GM12875 (cell line): ENCODE measurements around the gene ODAM.
"Not testable (repeated sequence)": the region's sequence is repeated elsewhere in the genome, so short reads cannot be mapped to it uniquely, and the experiment has no call there.

ENCODE experiments used
- H3K4me3 ChIP-seq: one replicate; pipeline ENCODE4 v1.5.1; 2011; ENCODE audit warnings: low read depth, low read length, control low read depth
- TF ChIP-seq, protein P1 (sequence below): IDR thresholded peaks from 2 replicates; pipeline ENCODE4 v1.5.1; 2011; ENCODE audit warnings: low read depth, mild to moderate bottlenecking, control low read depth, inconsistent platforms, low read length, moderate library complexity, borderline replicate concordance; ENCODE audit not compliant: insufficient read depth

ODAM gene

DNA sequence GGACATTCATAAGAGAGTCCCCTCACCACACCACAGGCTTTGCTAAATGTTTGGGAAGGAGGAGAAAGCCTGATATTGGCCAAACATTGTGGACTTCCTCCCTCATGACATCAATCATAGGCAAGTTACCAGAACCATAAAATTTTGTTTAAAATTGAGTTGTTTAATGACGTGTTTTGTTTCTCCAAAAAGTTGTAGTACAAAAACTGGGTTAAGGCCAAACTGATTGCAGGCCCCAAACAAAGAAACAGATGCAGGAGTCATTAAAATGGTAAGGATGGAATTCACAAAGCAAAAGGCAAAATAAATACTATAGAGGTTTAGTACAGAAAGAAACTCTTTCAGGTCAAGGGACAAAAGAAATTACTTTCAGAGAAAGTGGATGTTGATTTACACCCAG is 3.9 kb upstream of the ODAM start:
- TF ChIP-seq, protein P1, sequence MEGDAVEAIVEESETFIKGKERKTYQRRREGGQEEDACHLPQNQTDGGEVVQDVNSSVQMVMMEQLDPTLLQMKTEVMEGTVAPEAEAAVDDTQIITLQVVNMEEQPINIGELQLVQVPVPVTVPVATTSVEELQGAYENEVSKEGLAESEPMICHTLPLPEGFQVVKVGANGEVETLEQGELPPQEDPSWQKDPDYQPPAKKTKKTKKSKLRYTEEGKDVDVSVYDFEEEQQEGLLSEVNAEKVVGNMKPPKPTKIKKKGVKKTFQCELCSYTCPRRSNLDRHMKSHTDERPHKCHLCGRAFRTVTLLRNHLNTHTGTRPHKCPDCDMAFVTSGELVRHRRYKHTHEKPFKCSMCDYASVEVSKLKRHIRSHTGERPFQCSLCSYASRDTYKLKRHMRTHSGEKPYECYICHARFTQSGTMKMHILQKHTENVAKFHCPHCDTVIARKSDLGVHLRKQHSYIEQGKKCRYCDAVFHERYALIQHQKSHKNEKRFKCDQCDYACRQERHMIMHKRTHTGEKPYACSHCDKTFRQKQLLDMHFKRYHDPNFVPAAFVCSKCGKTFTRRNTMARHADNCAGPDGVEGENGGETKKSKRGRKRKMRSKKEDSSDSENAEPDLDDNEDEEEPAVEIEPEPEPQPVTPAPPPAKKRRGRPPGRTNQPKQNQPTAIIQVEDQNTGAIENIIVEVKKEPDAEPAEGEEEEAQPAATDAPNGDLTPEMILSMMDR, result no peak
- no peak overlapping the region for H3K4me3 ChIP-seq

DNA sequence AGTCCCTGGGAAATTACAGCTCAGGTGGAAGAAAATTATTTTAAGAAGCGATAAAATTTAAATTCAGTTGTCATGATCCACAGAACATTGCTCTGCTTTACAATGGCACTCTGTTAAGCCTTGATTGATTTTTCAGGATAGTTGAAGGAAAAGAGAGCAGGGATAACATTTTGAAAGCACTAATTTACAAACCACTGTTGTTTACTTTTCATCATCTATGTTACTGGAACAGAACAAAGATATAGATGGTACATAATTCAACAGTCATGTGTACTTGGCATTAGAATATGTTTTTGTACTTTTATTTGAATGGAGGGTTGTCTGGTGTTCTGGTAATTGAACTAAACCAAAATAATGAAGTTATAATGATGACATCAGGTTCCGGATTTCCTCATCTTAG is 2.6 kb upstream of the ODAM start:
- TF ChIP-seq, protein P1, result no peak

DNA sequence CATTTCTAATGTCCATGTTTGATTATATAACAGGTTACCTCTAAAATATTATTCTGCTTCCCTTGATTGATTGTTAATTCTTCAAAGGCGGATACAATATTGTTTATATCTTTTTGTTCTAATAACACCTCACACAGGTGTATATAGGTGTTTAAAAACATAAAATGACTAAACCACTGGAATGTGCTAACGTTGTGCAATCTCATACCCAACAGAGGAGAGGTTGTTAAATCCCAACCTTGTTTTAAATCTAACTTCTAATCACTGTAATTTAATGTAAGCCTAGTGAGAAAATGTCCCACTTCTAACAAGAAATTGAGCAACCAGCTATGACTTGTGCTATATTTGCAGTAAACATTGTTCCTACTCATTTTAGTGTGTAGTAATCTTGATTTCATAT is 1.3 kb downstream of the ODAM start:
- no peak overlapping the region for H3K4me3 ChIP-seq
- TF ChIP-seq, protein P1, result no peak

More for the DNA sequence above, 2.6 kb upstream of the ODAM start:
- H3K4me3 ChIP-seq, result no peak overlapping the region

DNA sequence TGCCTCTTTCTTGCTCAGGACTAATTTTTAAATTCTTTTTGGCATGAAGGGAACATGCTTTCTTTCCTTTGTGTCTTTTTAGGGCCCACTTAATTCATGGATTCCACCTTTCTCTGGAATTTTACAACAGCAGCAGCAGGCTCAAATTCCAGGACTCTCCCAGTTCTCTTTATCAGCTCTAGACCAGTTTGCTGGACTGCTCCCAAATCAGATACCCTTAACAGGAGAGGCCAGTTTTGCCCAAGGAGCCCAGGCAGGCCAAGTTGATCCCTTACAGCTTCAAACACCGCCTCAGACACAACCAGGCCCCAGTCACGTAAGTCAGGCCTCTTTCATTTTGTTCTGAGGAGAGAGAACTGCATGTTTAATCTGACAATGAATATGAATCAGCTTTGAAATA is 2.3 kb downstream of the ODAM start:
- TF ChIP-seq, protein P1, result no peak
- no peak overlapping the region for H3K4me3 ChIP-seq

DNA sequence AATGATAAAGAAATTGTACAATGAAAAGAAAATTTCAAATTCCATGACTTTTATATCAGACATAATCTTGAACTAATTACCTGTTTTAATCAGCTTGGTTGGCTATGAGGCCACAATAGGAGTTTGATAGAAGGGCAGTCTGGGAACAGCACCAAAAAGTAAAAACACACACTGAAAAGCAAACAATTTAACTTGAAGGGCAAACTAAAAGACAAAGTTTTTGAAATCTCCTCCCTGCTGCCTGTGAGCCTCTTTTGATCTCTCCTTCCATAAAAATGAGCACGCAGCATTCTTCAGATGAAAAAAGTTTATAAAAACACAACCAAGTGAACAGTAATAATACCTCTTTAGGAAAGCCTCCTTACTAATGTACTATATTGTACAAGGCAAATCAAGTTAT is 8.1 kb downstream of the ODAM start:
- no peak overlapping the region for H3K4me3 ChIP-seq
- TF ChIP-seq, protein P1, result no peak

DNA sequence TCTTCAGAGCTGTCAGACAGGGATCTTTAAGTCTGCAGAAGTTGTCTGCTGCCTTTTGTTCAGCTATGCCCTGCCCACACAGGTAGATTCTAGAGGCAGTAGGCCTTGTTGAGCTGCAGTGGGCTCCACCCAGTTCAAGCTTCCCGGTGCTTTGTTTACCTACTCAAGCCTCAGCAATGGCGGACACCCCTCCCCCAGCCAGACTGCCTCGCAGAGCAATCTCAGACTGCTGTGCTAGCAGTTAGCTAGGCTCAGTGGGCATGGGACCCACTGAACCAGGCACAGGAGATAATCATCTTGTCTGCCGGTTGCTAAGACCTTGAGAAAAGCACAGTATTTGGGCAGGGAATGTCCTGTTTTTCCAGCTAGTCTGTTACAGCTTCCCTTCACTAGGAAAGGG is 17.2 kb downstream of the ODAM start:
- H3K4me3 ChIP-seq, result not testable (repeated sequence)

DNA sequence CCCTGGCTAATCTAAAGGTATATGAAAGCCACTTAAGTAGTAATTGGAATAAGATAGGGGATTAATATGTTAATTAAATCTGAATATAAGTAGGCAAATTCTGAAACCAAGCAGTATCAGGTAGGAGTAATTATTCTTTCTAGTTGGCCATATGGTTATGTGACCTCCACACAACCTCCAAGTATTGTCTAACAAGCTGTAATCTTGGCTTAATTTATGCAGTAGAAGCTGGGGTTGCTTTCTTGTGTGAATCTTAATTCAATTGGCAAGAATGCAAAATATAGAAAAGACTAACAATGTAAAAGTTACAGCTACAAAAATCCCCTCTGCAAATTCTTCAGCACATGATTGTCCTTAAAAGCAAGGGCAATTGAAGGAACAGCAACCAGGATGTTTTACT is 20.6 kb downstream of the ODAM start:
- not testable (repeated sequence) for H3K4me3 ChIP-seq

DNA sequence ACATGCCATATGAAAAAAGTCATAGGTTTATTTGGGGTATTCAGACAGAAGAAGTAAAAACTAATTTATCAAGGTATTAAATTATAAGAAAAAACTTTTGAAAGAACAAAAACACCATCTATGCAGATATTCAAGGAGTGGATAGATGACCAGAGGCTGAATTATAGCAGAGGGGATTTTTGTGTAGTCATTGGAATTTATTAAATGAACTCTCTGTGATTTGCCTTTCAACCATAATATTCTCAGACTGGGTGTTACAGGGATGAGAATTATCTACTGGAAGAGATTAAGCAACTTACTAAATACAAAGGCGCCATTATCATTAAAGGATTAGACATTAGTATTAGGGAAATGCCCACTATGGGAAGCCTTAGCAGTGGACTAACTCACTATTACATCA is 21.0 kb downstream of the ODAM start:
- H3K4me3 ChIP-seq, result not testable (repeated sequence)

DNA sequence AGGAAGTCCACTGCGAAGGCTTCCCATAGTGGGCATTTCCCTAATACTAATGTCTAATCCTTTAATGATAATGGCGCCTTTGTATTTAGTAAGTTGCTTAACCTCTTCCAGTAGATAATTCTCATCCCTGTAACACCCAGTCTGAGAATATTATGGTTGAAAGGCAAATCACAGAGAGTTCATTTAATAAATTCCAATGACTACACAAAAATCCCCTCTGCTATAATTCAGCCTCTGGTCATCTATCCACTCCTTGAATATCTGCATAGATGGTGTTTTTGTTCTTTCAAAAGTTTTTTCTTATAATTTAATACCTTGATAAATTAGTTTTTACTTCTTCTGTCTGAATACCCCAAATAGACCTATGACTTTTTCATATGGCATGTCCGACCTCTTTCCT is 25.9 kb downstream of the ODAM start:
- H3K4me3 ChIP-seq, result not testable (repeated sequence)

DNA sequence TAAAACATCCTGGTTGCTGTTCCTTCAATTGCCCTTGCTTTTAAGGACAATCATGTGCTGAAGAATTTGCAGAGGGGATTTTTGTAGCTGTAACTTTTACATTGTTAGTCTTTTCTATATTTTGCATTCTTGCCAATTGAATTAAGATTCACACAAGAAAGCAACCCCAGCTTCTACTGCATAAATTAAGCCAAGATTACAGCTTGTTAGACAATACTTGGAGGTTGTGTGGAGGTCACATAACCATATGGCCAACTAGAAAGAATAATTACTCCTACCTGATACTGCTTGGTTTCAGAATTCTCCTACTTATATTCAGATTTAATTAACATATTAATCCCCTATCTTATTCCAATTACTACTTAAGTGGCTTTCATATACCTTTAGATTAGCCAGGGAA is 26.3 kb downstream of the ODAM start:
- H3K4me3 ChIP-seq, result not testable (repeated sequence)
